GM18526 (cell line): ENCODE measurements around the gene S100PBP.

Experiments
- POLR2A ChIP-seq: IDR thresholded peaks from 3 replicates; pipeline ENCODE4 v1.6.1; 2011; ENCODE audit not compliant: insufficient read length; ENCODE audit errors: extremely low read depth

Gene S100PBP

GRCh38 chr1:32775640-32776337, 41.7 kb upstream of the S100PBP start:
- no peak for TF ChIP-seq POLR2A

DNA sequence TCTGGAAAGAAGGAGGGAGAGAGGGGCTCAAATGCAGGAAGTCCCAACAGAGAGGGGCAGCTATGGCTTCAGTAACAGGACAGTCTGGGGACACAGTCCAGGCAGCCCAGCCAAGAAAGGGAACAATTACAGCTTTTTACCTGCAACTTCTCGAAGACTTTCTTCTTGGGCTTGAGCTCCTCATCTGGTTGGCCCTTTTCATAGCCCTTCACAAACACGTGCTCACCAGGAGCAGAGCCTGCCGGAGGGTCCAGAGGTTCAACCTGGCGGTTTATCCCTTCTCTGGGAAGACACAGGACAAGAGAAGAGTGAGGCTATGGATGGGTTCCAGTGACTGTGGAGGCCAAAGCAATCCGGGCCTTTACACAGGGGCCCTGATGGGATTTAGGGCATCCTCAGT, 38.2 kb upstream of the S100PBP start:
- TF ChIP-seq POLR2A: no peak

GRCh38 chr1:32780005-32780404, 37.4 kb upstream of the S100PBP start:
- TF ChIP-seq POLR2A: no peak

GRCh38 chr1:32780628-32781234, 36.7 kb upstream of the S100PBP start:
- TF ChIP-seq POLR2A: no peak

DNA sequence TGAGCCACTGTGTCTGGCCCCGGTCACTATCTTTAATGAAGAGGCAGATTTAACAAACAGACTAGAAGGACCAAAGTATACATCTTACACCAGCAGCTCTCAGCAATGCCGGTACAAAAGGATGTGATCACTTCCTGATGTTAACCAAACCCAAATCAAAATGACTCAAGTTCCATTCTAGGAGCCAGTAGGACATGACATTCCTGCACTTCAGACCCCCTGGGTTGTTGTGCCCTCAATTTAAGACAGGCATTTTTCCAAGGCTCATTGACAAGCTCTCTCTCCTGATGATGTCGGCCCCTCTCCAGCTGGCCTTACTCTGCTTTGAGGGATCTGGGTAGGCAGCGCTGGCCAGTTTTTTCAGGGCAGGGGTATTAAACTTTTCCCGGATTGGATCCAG, 35.4 kb upstream of the S100PBP start:
- no peak for TF ChIP-seq POLR2A

DNA sequence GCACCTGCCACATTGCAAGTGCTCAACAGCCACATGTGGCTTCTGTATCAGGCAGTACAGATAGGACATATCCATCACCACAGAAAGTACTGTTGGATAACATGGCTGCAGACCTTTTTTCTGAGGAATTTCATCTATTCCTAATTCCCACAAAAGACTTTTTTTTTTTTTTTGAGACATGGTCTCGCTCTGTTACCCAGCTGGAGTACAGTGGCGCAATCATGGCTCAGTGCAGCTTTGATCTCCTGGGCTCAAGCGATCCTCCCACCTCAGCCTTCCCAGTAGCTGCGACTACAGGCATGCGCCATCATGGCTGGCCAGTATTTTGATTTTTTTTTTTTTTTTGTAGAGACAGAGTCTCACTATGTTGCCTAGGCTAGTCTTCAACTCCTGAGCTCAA, 33.6 kb upstream of the S100PBP start:
- no peak for TF ChIP-seq POLR2A

DNA sequence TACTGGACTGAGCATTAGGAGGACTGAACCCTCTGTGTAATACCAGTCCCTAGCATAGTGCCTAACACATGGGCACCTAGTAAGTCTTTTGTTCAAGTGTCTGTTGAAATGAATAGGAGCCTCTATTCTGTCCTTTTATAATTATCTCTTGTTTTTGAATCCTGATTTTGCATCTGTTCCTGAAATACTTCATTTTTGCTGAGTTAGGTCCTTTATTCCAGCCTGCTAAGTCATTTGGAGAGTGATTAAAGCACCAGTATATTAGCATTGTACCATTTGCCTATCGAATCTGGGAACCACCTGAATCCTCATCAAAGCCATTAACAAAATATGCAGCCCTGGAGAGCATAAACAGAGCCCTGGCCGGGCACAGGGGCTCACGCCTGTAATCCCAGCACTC, 32.6 kb upstream of the S100PBP start:
- TF ChIP-seq POLR2A: no peak

DNA sequence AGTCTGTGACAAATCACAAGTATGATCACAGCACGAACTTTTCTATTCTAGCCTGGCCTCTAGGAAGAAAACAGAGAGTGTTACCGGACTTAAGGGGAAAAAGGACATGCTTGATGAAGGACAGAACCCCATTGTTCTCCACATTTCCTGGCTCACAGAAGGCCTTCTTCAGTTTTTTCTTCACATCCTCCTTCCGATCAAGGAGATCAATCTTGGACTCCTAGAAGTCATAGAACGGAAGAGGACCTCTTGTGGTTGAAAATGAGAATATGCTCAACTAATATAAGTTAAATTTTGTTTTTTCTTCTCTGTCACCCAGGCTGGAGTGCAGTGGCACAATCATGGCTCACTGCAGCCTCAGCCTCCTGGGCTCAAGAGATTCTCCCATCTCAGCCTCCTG, 30.6 kb upstream of the S100PBP start:
- TF ChIP-seq POLR2A: no peak

GRCh38 chr1:32791881-32792280, 25.6 kb upstream of the S100PBP start:
- TF ChIP-seq POLR2A: no peak

DNA sequence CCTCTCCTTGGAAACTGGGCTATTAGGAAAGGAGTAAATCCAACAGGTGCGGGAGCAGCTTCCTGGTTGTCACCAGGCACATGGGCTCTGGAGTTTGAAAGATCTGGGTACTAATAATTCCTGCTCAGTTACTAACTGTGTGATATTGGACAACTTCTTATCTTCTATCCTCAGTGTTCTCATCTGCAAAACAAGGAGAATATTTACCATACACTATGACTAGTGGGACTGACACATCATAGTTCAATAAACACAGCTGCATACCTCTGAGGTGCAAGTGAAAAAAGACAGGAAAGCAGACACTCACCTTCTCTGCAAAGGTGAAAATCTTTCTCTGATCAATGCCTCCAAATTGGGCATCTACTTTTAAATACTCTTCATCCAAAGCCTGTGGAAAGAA, 20.0 kb upstream of the S100PBP start:
- no peak for TF ChIP-seq POLR2A

GRCh38 chr1:32798191-32798590, 19.3 kb upstream of the S100PBP start:
- TF ChIP-seq POLR2A: no peak

- TF ChIP-seq POLR2A: no peak
Observed at GRCh38 chr1:32798679-32799416, 18.6 kb upstream of the S100PBP start.

- TF ChIP-seq POLR2A: no peak
Observed at GRCh38 chr1:32801096-32801715, 16.2 kb upstream of the S100PBP start.

GRCh38 chr1:32806290-32806689, 11.2 kb upstream of the S100PBP start:
- no peak for TF ChIP-seq POLR2A

- TF ChIP-seq POLR2A: no peak
Observed at GRCh38 chr1:32806910-32807523, 10.4 kb upstream of the S100PBP start.

DNA sequence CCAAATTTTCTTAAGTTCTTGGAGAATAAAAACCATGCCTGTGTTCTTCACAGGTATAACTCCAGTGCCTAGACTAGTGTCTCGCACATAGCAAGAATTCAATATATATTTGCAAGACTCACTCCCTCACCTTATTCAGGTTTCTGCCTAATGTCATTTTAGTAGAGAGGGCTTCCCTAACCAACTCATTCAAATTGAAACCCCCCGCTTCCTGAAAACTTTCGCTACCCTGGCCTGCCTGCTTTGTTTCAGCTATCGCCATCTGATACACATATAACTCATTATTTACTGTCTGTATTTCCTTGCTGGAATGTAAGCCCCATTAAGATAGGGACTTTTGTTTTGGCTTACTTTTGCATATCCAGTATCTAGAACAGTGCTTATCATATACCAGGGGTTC, 8.9 kb upstream of the S100PBP start:
- no peak for TF ChIP-seq POLR2A

DNA sequence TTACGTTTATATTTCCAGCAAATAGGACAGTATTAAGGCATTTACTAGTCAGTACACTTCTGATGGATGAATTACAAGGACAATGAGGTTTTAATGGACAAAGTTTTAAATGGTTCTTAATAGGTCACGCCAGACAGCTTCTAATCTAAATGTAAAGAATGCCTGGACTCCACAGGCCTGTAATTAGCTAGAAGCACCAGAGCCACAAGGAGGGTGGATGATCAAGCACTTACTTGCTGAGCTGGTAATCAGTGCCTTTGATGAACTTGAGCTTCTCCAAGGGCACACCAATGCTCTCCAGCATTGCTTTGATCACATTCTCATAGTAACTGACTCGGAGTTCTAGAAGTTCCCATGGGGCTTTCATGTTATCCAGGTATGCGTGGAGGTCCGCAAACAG, 7.1 kb upstream of the S100PBP start:
- TF ChIP-seq POLR2A: no peak
